ENCODE results near the gene NEIL3. TPM values are rescaled to one million over a fixed set of nuclear protein-coding genes. Genes with fewer than 3 reads are reported as not detected.

Gene NEIL3
- total and polyA plus RNA-seq, 7 donors: 0.27 to 1.9 (median 0.69) TPM; not detected in 4

DNA sequence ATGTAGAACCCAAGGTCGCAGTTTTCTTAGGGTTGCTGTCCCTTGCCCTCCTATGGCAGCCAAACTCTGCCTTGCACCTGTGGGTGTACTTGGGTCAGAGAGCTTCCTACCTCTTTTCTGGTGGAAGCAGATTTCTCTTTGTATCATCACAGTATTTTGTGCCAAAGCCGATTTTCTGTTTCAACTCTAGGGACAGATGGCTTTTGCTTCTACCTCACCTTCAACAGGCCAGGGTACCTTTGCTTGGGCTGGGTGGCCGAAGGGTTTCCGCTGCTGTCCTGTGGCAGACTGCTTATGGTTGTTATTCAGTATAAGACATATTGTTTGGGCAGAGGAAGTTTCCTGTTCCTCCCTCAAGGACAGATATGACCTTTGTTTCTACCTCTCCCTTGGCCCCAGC, 22.4 kb downstream of the NEIL3 start:
- WGBS, 2 donors: 84 to 98% methylated on average over 4 of the region's 4 CpGs
- H3K27ac ChIP-seq: no peak overlapping the region
- no peaks in the 10 kb centered on the region for H3K4me1 ChIP-seq
- no peaks in the 10 kb centered on the region for H3K36me3 ChIP-seq
- no peak for DNase-seq
- H3K27me3 ChIP-seq: no peaks in the 10 kb centered on the region
- intact Hi-C loops (cut with DNase I): no loop called here
- peaks cover 0 to 4% (median under 1%) of the 10 kb centered on the region in 4 donors for H3K9me3 ChIP-seq
- H3K4me3 ChIP-seq: no peak overlapping the region
- TF ChIP-seq POLR2AphosphoS5 (IDR thresholded peaks at IDR 0.05) (no peak), EP300 (IDR thresholded peaks at IDR 0.05) (no peak), POLR2A (IDR thresholded peaks at IDR 0.05) (no peak), CTCF (IDR thresholded peaks at IDR 0.05) (no peak)

GRCh38 chr4:177339477-177340374, 30.1 kb downstream of the NEIL3 start:
- no peaks in the 10 kb centered on the region for H3K4me1 ChIP-seq
- WGBS, 2 donors: 19 to 48% methylated on average over 5 of the region's 5 CpGs
- no peak overlapping the region for H3K27ac ChIP-seq
- H3K36me3 ChIP-seq: no peaks in the 10 kb centered on the region
- no peak for DNase-seq
- intact Hi-C loops (cut with DNase I): no loop called here
- H3K4me3 ChIP-seq: no peak overlapping the region
- TF ChIP-seq POLR2A (IDR thresholded peaks at IDR 0.05) (no peak), EP300 (IDR thresholded peaks at IDR 0.05) (no peak), CTCF (IDR thresholded peaks at IDR 0.05) (peak in 3 of 4 experiments; percentile 30 to 53 (median 42))
- no peaks in the 10 kb centered on the region for H3K9me3 ChIP-seq
- no peaks in the 10 kb centered on the region for H3K27me3 ChIP-seq

GRCh38 chr4:177348348-177348747, 38.7 kb downstream of the NEIL3 start:
- Histone ChIP-seq H3K36me3 (no peaks in the 10 kb centered on the region), H3K4me3 (no peak overlapping the region), H3K9me3 (no peaks in the 10 kb centered on the region), H3K4me1 (peaks cover 0 to 4% (median 0%) of the 10 kb centered on the region in 4 donors), H3K27ac (no peak overlapping the region), H3K27me3 (no peaks in the 10 kb centered on the region)
- intact Hi-C loops (cut with DNase I): no loop called here
- DNase-seq: no peak
- WGBS, 2 donors: 95 to 97% methylated on average over 8 of the region's 8 CpGs
- TF ChIP-seq POLR2AphosphoS5 (IDR thresholded peaks at IDR 0.05): no peak
- no peak for TF ChIP-seq POLR2A (IDR thresholded peaks at IDR 0.05)

GRCh38 chr4:177349191-177349590, 39.5 kb downstream of the NEIL3 start:
- WGBS, 2 donors: 95 to 97% methylated on average over 6 of the region's 6 CpGs
- no peaks in the 10 kb centered on the region for H3K36me3 ChIP-seq
- no peak overlapping the region for H3K4me3 ChIP-seq
- intact Hi-C loops (cut with DNase I): no loop called here
- TF ChIP-seq CTCF (IDR thresholded peaks at IDR 0.05): no peak
- peaks cover 0 to 4% (median 0%) of the 10 kb centered on the region in 4 donors for H3K4me1 ChIP-seq
- DNase-seq: no peak
- no peaks in the 10 kb centered on the region for H3K9me3 ChIP-seq
- no peak overlapping the region for H3K27ac ChIP-seq
- no peaks in the 10 kb centered on the region for H3K27me3 ChIP-seq

DNA sequence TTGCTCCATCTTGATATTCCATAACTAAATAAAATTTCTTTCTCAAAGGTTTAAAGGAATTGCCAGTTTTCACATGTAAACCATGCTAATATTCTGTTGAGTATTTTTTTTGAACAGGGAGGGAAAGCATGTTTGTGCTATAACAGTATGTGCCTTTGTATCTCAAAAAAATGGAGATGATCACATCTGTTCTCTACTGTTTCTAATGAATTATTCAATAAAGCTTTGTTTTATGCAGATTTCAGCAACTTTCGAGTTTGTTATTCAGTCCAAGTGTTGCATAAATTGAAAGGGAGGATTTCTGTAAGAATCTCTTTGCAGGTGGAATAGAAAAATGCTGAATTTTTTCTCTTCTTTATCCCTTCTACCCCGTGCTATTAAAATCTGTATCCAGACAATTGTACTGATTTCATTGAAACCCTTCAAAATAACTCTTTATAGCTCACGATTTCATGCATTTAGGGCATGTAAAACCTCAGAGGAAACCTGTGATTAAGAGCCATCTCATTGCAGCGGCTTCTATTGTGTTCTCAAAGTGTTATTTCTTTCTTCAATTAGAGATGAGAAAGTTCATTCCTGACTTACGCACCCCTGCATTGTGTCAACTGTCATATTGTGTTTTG, 42.1 kb downstream of the NEIL3 start:
- no peak overlapping the region for H3K4me3 ChIP-seq
- intact Hi-C loops (cut with DNase I): no loop called here
- 91 to 93% methylated on average over 5 of the region's 5 CpGs for WGBS, 2 donors
- no peaks in the 10 kb centered on the region for H3K9me3 ChIP-seq
- H3K4me1 ChIP-seq: peaks cover 0 to 4% (median 0%) of the 10 kb centered on the region in 4 donors
- H3K36me3 ChIP-seq: no peaks in the 10 kb centered on the region
- no peak overlapping the region for H3K27ac ChIP-seq
- TF ChIP-seq POLR2AphosphoS5 (IDR thresholded peaks at IDR 0.05) (peak in 2 of 4 donors; percentile 13 to 41), CTCF (IDR thresholded peaks at IDR 0.05) (no peak)
- H3K27me3 ChIP-seq: no peaks in the 10 kb centered on the region
- DNase-seq: no peak

Data from sigmoid colon (tissue), 7 donors.